BE2C (cell line): ENCODE measurements around the gene PPP1R17.

Experiments
- DNase-seq: peaks from one replicate; pipeline ENCODE4 v3.0.0-alpha.2; 2020
- H3K27me3 ChIP-seq: fragments of 250-450 bp; sonication (Bioruptor Pico); 2 replicates; pipeline ENCODE4 v1.5.1; 2020; ENCODE audit warnings: mild to moderate bottlenecking
- H3K36me3 ChIP-seq: fragments of 250-450 bp; sonication (Bioruptor Pico); 2 replicates; pipeline ENCODE4 v1.5.1; 2020; ENCODE audit warnings: mild to moderate bottlenecking
- H3K4me1 ChIP-seq: fragments of 250-450 bp; sonication (Bioruptor Pico); 2 replicates; pipeline ENCODE4 v1.5.1; 2020
- H3K4me3 ChIP-seq: 2 replicates; pipeline ENCODE4 v1.5.1; 2011; ENCODE audit warnings: low read depth, low read length
- H3K9me3 ChIP-seq: fragments of 250-450 bp; sonication (Bioruptor Pico); 2 replicates; pipeline ENCODE4 v1.5.1; 2020
- TF ChIP-seq, protein P1 (sequence below): IDR thresholded peaks from 2 replicates; pipeline ENCODE4 v1.5.1; 2012; ENCODE audit warnings: mild to moderate bottlenecking, low read depth, low read length

The PPP1R17 gene

DNA sequence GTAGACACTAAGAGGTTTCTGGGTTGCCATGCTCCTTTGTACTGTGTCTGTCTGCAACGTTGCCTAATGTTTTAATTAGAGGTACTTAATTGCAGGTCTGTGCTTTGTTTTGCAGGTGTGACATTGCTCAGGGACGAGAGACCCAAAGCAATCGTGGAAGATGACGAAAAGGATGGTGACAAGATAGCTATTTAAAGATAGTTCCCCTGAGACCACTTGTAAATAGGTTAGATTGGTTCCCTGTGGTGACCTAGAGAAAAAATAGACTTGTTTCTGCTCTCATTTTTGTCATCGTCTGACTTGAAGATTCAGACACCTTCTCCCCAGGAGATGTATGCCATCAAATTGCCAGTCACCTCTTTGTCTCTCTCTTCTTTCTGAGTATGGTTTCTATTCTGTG, 20.1 kb downstream of the PPP1R17 start:
- TF ChIP-seq, protein P1, sequence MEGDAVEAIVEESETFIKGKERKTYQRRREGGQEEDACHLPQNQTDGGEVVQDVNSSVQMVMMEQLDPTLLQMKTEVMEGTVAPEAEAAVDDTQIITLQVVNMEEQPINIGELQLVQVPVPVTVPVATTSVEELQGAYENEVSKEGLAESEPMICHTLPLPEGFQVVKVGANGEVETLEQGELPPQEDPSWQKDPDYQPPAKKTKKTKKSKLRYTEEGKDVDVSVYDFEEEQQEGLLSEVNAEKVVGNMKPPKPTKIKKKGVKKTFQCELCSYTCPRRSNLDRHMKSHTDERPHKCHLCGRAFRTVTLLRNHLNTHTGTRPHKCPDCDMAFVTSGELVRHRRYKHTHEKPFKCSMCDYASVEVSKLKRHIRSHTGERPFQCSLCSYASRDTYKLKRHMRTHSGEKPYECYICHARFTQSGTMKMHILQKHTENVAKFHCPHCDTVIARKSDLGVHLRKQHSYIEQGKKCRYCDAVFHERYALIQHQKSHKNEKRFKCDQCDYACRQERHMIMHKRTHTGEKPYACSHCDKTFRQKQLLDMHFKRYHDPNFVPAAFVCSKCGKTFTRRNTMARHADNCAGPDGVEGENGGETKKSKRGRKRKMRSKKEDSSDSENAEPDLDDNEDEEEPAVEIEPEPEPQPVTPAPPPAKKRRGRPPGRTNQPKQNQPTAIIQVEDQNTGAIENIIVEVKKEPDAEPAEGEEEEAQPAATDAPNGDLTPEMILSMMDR, result no peak
- H3K4me1 ChIP-seq, result no peaks in the 10 kb centered on the region
- no peaks in the 10 kb centered on the region for H3K9me3 ChIP-seq
- no peak overlapping the region for H3K4me3 ChIP-seq
- H3K36me3 ChIP-seq, result no peaks in the 10 kb centered on the region
- DNase-seq, result no peak
- H3K27me3 ChIP-seq, result no peaks in the 10 kb centered on the region

DNA sequence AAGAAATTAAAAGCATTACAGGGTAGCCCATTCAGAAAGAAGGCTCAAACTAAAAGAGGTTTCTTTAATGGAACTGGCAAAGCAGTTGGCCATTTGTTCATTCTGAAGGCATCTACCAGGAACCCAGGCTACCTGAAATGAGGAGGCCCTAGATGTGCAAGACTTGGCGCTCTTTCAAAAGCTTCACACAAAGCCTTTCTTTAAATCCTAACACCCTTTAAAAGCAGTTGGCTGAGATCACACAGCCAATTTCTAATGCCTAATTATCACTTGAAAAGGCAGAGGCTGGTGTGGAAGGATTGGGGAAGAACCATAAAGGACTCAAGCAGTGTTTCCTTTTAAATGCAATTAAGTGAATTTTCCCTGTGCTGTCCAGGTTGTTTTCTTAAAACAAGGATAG, 23.2 kb downstream of the PPP1R17 start:
- H3K4me1 ChIP-seq, result no peaks in the 10 kb centered on the region
- no peaks in the 10 kb centered on the region for H3K36me3 ChIP-seq
- TF ChIP-seq, protein P1, result no peak
- no peaks in the 10 kb centered on the region for H3K27me3 ChIP-seq
- no peak for DNase-seq
- no peaks in the 10 kb centered on the region for H3K9me3 ChIP-seq
- H3K4me3 ChIP-seq, result no peak overlapping the region

DNA sequence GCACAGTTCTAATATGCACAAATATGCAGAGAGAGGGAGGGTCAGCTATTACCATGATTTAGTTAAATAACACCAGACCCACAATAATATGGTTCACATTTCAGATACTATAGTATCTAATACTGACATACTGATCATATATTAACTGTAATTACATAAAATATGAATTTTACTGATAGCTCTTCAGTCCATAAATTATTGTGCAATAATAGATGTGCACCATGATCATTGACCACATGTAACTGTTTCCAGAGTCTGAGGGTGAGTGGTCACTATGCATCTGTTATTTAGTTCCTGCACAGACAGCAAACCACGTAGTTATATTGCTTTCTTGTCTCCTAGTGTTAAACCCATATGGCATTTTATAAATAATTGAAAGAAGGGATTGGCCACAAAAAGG, 29.3 kb downstream of the PPP1R17 start:
- H3K27me3 ChIP-seq, result no peaks in the 10 kb centered on the region
- no peaks in the 10 kb centered on the region for H3K4me1 ChIP-seq
- TF ChIP-seq, protein P1, result no peak
- no peaks in the 10 kb centered on the region for H3K9me3 ChIP-seq
- DNase-seq, result no peak
- H3K36me3 ChIP-seq, result no peaks in the 10 kb centered on the region
- no peak overlapping the region for H3K4me3 ChIP-seq

DNA sequence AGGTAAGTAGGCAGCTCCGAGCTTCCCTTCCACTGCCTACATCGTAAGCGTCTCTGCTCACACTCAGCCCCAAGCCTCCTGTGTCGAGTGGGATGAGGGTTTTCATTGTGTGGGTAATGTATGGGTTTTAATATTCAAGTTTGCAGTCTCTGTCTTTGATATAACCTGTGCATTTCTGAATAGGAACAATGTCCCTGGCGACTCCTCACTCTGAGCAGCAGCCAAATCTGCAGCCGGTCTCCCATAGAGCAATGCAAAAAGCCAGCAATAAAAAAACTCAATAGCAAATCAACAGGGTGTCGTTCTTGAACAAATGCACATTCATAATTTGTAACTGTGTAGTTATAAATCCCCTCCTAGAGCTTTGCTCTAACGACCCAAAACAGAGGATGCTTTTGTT, 33.4 kb downstream of the PPP1R17 start:
- TF ChIP-seq, protein P1, result no peak
- Histone ChIP-seq H3K4me3 (no peak overlapping the region), H3K36me3 (no peaks in the 10 kb centered on the region)

DNA sequence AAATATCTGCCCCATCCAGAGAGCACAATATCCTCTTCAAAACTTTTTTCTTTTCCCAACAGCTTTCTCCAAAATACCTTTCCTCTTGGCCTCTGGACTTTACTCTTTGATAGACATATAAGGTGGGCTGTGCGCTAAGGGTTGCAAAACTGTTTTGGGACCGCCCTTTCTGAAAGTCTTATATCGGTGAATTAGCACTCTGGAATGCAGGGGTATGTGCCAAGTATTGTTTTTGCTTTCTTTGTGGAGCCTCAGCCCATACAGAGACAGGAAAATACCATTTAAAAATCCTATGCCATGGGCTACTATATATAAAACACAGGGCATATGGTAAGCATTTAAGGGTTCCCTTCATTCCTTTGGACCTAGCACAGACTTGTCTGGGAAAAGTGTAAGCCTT, 37.7 kb downstream of the PPP1R17 start:
- H3K27me3 ChIP-seq, result no peaks in the 10 kb centered on the region
- H3K4me3 ChIP-seq, result no peak overlapping the region
- no peaks in the 10 kb centered on the region for H3K36me3 ChIP-seq
- no peak for DNase-seq
- H3K9me3 ChIP-seq, result no peaks in the 10 kb centered on the region
- TF ChIP-seq, protein P1, result no peak
- no peaks in the 10 kb centered on the region for H3K4me1 ChIP-seq

More for the DNA sequence above, 33.4 kb downstream of the PPP1R17 start:
- no peak for DNase-seq
- Histone ChIP-seq H3K9me3 (no peaks in the 10 kb centered on the region), H3K4me1 (no peaks in the 10 kb centered on the region), H3K27me3 (no peaks in the 10 kb centered on the region)

DNA sequence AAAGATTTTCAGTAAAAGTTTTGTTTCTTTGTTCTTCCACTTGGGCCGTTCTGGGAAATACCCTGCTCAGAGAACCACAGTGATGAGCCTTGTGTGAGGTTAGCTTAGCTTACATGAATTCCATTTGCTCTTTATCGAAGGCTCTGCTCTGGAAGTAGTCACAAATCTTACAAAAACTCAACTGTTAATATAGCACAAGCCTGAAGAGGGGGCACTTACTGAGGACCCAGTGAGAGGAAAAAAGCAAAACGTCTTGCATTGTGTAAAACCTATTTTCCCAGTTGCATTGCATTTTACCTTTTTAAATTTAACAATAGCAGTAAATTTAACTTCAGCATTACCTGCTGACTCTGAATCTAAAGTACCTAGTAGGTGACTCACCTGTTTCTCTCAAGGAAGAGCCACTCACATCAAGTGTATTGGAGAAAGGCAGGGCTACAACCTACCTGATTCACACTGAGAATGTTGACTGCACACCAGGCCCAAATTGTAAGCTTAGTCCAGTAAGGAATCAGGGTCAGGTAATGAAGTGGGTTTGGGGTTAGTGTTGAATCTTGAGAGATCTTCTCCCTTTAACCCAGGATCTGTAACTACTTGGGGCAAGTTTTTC, 42.3 kb downstream of the PPP1R17 start:
- H3K4me1 ChIP-seq, result no peaks in the 10 kb centered on the region
- no peak overlapping the region for H3K4me3 ChIP-seq
- no peaks in the 10 kb centered on the region for H3K9me3 ChIP-seq
- no peak for DNase-seq
- no peaks in the 10 kb centered on the region; the same call in 1 of the 2 replicates for H3K27me3 ChIP-seq
- TF ChIP-seq, protein P1, result no peak
- no peaks in the 10 kb centered on the region for H3K36me3 ChIP-seq
